GM19025 (cell line): ENCODE results near the gene KCNK7.

Experiments
- ATAC-seq: cut with Tn5 transposase; IDR thresholded peaks from one replicate; pipeline ENCODE4 v1.9.1; 2021; ENCODE audit warnings: mild to moderate bottlenecking, low read depth, moderate library complexity; ENCODE audit not compliant: unreplicated experiment

Gene KCNK7

DNA sequence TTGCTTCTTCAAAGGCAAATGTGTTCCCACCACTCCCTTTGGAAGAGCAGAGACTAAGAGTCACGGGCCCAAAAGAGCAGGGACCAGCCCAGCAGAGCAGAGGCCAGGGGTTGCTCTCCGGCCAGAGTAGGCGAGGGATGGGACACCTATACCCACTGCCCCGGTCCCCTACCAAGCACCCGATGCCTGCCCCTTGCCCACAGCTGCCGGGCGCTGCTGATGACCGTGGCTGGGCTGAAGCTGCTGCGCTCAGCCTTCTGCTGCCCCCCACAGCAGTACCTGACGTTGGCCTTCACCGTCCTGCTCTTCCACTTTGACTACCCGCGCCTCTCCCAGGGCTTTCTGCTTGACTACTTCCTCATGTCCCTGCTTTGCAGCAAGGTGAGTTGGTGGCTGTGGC lies 31.6 kb upstream of the KCNK7 start:
- ATAC-seq = no peak

DNA sequence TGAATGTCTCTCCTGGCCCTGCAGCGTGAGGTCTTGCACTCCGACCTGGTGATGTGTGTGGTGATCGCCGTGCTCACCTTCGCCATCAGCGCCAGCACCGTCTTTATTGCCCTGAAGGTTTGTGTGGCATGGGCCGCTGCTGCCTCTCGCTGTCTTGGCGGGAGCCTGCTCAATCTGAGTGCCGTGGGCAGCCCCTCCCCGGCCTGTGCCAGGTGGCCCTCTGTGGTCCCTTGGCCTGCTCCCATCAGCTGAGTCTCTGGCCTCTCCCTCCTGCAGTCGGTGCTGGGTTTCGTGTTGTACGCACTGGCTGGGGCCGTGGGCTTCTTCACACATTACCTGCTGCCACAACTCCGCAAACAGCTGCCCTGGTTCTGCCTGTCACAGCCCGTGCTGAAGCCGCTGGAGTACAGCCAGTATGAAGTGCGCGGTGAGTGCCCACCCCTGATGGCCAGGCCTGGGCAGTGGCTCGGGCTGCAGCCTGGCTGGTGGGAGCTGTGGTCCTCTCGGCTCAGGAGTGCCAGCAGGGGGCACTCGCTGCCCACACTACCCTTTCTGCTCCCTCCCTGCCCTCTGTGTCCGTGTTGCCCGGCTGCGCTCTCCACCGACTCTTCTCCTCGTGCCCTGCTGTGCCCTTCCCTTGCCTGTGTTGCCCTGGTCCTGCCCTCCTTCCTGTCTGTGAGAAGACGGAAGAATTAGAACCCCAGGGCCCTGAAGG lies 30.2 kb upstream of the KCNK7 start:
- no peak for ATAC-seq

DNA sequence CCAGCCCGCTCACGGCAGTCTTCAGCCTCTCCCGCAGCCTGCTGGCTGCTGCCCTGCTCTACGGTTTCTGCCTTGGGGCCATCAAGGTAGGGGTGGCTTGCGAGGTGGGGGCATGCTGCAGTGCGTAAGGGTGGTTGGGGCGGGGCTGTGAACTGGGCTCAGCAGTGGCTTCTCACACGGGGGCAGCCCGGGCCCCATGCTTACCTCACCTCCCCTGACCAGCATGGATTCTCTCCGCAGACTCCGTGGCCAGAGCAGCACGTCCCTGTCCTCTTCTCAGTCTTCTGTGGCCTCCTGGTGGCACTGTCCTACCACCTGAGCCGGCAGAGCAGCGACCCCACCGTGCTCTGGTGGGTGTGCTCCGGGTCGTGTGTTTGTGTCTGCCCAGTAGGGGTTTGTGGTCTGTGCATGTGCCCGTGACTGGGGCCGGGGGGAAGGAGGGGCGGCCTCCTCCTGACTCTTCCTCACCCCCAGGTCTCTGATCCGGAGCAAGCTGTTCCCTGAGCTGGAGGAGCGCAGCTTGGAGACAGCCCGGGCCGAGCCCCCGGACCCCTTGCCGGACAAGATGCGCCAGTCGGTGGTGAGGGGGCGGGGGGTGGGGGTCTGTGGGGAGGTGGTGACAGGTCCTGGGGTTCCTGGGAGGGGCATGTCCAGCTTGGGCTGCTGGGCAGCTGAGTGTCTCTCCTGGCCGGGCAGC lies 29.5 kb upstream of the KCNK7 start:
- ATAC-seq = no peak

DNA sequence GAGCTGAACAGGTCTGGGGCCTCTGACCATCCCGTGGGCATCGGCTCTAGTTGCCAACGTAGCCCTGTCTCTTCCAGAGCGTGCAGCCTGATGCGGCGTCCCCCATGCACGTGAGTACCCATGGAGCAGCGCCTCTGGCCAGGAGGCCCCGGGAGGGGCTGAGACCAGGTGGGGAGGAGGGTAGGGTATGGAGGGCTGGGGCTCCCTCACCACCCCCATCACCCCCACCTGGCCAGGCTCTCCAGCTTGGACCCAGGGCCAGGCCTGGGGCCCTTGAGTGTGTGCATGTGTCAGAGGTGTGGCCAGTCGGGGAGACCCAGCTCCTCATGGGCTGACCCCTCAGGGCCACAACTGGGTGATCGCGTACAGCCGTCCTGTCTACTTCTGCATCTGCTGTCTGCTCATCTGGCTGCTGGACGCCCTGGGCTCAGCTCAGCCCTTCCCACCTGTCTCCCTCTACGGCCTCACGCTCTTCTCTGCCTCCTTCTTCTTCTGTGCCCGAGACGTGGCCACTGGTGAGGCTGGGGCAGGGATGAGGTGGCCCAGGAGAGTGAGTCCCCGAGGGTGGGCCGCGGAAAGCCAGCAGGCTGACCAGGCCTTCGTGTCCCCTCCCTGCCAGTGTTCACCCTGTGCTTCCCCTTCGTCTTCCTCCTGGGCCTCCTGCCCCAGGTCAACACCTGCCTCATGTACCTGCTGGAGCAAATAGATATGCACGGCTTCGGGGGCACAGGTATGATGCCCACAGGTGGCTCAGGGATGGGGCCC lies 28.4 kb upstream of the KCNK7 start:
- no peak for ATAC-seq

DNA sequence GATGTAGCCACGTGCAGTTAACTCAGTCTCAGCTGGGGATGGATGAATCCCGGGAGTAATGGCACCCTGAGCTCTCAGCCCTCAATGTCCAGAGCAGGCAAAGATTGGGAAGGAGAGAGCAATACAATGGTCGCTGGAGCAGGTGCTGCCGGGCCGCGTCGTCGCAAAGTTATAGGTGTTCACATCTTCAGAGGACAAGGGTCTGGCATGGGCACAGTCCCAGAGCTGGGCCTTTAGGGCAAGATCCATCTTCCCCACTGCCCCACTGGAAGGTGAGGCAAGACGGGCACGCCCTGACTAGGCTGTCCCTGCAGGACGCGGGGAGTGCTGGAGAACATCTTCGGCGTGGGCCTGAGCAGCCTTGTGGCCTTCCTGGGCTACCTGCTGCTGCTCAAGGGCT lies 27.6 kb upstream of the KCNK7 start:
- ATAC-seq = no peak

DNA sequence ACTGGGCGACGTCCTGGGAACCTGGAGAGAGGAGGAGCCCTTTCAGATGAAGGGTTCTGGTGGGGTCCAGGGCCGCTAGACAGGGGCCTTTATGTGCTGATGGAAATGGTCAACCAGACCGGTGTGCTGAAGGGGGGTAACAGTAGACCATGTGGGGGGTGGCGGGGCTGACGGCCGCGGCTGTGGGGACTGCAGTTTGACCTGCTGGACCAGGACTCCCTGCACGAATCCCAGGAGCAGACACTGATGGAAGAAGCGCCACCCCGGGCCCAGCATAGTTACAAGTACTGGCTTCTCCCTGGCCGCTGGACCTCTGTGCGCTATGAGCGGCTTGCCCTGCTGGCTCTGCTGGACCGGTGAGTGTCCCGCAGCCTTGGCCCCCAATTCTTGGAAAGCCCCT lies 26.4 kb upstream of the KCNK7 start:
- no peak for ATAC-seq

DNA sequence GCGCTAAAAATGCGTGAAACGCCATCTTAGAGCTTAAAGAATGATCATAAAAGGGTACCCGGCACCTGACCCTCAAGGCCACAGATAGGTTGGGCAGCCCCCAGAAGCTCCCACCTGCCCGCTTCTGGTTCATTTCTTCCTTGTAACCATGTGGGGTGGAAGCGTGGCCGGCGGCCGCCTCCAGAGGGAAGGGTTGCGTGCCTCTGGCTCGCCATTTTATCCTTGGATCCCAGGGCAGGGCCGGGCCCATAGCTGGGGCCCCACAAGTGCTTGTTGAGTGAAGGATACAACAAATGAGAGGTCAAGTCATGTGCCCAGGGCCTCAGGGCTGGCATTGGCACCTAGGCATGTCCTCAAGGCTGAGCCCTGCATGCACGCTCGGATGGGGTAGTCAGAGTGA lies 25.9 kb upstream of the KCNK7 start:
- no peak for ATAC-seq

DNA sequence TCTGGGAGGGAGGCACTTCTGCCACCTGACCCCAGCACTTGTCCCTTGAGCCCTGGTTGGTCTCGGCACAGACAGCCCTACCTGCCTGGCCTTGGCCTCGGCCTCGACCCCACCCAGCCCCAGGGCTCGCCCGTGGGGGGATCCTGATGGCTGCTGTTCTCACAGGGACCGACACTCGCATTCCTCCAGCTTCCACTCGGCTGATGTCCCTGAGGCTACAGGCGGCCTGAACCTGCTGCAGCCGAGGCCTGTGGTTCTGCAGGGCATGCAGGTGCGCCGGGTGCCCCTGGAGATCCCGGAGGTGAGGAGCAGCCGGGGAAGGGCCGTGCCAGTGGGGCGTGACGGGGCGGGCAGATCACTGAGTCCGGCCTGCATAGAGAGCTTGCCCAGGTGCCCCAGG lies 25.1 kb upstream of the KCNK7 start:
- ATAC-seq = no peak

DNA sequence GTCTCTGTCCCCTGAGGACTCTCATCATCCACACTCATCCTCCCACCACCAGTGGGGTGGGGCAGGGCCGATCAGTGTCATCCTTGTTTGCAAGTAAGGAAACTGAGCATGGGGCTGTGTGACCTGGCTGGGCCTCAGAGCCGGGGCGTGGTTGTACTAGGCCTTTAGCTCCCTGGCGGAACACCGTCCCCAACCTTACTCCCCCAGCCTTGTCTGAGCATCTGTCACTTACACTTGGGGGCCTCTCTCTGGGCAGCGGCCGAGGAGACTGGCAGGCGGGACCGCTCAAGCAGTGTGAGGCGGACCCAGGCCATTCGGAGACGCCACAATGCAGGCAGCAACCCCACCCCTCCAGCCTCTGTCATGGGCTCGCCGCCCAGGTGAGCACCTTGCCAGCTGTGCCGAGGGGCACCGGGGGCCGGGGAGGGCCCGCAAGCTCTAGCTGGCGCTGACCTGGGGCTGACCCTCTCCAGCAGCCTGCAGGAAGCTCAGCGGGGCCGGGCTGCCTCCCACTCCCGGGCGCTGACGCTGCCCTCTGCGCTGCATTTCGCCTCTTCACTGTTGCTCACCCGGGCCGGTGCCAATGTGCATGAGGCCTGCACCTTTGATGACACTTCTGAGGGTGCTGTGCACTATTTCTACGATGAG lies 23.8 kb upstream of the KCNK7 start:
- ATAC-seq = no peak

DNA sequence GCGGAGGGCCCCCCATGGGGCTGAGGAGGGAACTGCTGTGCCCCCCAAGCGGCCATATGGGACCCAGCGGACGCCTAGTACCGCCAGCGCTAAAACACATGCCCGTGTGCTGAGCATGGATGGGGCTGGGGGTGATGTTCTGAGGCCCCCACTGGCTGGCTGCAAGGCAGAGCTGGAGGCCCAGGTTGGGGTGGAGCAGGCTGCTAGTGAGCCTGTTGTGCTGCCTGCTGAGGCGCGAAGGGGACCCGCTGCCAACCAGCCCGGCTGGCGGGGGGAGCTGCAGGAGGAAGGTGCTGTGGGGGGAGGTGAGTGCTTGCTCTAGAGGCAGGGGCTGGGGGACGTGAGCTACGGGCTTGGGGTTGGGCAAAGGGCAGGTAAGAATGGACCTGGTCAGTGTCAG lies 23.2 kb upstream of the KCNK7 start:
- ATAC-seq = no peak

DNA sequence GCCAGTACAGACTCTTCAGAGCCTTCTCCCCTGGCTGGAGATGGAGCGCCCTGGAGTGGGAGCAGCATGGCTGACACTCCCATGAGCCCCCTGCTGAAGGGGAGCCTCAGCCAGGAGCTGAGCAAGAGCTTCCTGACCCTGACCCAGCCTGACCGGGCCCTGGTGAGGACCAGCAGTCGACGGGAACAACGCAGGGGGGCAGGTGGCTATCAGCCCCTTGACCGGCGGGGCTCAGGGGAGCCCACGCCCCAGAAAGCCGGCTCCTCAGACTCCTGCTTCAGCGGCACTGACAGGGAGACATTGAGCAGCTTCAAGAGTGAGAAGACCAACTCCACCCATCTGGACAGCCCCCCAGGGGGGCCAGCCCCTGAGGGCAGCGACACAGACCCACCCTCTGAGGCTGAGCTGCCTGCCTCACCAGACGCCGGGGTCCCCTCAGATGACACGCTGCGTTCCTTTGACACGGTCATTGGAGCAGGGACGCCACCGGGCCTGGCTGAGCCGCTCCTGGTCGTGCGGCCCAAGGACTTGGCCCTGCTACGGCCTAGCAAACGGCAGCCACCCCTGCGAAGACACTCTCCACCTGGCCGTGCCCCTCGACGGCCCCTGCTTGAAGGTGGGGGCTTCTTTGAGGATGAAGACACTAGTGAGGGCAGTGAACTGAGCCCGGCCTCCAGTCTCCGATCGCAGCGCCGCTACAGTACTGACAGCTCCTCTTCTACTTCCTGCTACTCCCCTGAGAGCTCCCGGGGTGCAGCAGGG lies 22.6 kb upstream of the KCNK7 start:
- ATAC-seq = no peak

DNA sequence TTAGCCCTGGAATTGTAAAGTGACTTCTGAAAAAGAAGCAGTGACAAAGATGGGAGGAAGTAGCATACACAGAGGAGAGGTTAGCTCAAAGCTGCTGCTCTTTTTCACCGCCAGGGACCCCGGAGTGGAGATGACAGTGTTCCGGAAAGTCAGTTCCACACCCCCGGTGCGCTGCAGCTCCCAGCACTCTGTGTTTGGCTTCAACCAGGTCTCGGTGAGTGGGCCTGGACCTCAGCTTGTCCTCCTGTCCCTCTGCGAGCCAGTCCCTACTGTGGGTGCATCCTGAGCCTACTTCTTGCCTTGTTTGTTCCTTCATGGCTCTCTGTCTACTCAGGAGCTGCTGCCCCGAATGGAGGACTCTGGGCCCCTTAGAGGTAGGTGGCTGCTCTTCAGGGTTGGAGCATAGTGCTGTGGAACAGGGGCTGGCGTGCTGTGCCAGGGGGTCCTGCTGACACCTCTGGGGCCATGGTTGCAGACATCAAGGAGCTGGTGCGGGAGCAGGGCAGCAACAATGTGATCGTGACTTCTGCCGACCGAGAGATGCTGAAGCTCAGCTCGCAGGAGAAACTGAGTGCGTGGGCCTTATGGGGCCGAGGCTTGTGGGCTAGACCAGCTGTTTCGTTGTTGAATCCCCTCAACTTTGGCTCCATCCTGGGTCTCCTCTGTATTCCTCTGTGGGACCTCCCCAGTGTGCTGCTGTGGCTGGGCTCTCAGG lies 21.7 kb upstream of the KCNK7 start:
- ATAC-seq = no peak

DNA sequence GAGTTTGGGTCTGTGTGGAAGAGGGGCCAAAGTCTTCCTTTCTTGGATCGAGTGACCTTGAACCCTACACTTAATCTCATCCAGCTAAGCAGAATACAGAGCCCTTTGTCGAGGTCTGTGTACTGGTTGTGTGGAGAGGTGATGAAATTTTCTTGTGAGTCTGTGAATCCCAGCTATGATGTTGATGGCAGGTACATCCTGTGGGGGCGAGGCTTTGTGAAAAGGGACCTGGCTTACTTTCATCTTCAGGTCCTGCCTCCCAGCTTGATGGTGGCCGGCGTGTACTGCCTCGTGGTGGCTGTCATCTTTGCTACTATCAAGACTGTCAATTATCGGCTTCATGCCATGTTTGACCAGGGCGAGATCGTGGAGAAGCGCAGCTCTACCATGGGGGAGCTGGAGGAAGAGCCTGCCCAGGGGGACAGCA lies 21.0 kb upstream of the KCNK7 start:
- no peak for ATAC-seq

DNA sequence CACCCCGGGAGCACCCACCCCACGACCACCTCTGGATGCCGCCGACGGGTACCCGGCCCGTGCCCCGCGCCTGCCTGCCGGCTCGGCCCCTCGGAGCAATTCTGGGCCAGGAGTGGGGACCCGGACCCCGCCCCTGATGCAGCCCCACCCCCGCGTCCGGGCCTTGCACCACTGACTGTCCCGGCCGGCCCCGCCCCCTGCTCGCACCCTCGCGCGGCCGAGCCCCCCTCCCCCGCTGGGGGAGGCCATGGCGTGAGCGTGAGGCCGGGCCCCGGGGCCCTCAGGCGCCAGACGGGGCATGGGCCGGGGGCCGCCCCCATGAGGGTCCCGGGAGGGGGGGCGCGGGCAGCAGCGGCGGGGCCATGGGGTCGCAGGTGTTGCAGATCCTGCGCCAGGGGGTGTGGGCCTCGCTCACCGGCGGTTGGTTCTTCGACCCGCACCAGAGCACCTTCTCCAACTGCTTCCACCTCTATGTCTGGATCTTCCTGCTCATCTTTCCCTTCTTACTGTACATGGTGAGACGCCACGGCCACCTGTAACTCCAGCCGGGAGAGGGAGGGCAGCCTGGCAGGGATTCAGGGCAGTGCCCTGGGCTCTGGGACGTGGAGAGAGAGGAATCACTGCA lies 20.5 kb upstream of the KCNK7 start:
- peak; percentile 0 for ATAC-seq

DNA sequence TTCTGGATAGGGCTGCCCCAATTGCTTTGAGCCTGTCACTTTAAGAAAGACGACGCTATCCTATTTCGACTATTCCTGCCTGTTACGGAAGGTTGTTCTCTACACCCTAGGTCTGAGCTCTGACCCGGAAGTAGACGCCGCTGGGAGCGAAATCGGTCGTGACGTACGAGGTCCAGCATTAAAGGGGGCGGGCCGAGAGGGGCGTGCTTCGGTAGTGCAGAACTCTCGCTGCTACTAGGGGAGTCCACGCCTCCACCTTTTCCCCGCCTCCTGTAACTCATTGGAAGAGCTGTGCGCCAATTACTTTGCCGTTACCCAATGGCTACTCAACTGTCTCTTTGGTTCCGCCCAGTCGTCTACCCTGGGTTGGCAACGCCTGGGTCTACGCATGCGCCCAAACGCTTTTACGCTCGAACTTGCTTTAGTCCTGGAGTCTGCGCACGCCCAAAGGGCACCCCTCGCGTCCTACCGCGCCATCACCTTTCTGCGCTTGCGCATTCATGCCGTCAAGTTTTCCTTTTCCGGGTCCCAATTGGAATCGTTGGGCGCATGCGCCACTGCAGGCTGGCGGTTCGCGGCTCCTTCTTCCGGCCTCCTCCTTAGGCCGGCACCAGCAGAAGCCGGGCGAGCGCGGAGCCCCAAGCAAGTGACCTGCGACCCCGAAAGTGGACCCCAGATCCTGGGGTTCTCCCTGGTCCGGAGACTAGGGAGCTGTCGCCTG lies 19.8 kb upstream of the KCNK7 start, which contains the start of gene PCNX3:
Gene PCNX3 (plus strand): TSS at position 548 of the 721 bp plus-strand sequence. CDS start 536 bp downstream, outside the sequence.
- ATAC-seq = peak; percentile 74

DNA sequence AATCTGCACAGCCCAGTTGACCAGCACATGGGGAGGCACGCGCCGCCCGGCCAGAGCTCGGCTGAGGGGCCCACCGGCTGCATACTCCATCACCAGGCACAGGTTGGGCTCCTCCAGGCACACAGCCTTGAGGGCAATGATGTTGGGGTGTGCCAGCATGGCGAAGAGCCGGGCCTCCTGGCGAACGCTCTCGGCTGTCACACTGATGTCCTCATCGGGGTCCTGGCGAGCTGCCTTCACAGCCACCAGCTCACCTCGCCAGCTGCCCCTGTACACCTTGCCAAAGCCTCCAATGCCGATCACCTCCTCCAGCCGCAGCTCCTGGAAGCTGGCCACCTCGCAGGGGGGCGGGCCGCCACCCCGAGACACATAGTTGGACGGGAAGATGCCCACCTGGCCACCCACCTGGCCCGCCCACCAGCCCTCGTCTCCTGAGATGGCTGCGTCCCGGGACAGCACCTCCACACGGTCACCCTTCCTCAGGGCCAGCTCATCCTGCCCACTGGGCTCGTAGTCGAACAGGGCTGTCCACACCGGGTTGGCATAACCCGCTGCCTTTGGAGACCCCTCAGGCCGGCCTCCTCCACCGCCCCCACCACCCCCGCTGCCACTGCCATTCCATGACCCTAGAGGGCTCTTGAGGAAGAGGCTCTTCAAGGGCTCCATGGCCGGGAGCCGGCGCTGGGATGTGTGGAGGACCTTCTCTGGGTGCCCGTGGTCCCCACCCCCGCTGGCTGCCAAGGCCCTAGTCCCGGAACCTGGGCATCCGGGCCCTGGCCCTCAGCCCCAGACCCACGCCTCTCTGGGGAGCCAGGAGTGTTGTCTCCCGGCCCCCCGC lies 17.7 kb upstream of the KCNK7 start:
- no peak for ATAC-seq

DNA sequence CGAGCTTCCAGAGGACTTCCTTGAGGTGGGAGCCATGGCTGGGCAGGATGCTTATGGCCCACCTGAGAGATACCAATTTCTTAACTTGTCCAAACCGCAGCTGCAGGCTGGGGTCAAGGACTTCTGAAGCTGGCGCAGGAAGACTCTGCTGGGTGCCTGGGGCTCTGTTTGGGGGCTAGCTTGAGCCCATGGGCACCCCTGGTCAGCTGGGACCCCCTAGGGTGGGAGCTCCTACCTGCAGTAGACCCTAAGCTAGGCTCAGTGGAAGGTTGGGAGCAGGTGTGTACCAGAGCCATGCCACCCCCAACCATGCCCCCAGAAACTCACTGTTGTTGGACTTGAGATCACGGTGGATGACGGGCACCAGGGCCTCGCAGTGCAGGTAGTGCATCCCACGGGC lies 17.1 kb upstream of the KCNK7 start:
- ATAC-seq = no peak
